NOMO-1 treated with dmso at 0.1 percent for 144 hours (cell line): ENCODE results near the gene NHLRC4.
A peak's percentile ranks its signal among the peaks of the same experiment; 100 is the strongest.

Source experiments
- DNase-seq: peaks from one replicate; lab custom pipeline; 2025; ENCODE audit not compliant: unreplicated experiment; lab: John Stamatoyannopoulos, UW

Gene NHLRC4

DNA sequence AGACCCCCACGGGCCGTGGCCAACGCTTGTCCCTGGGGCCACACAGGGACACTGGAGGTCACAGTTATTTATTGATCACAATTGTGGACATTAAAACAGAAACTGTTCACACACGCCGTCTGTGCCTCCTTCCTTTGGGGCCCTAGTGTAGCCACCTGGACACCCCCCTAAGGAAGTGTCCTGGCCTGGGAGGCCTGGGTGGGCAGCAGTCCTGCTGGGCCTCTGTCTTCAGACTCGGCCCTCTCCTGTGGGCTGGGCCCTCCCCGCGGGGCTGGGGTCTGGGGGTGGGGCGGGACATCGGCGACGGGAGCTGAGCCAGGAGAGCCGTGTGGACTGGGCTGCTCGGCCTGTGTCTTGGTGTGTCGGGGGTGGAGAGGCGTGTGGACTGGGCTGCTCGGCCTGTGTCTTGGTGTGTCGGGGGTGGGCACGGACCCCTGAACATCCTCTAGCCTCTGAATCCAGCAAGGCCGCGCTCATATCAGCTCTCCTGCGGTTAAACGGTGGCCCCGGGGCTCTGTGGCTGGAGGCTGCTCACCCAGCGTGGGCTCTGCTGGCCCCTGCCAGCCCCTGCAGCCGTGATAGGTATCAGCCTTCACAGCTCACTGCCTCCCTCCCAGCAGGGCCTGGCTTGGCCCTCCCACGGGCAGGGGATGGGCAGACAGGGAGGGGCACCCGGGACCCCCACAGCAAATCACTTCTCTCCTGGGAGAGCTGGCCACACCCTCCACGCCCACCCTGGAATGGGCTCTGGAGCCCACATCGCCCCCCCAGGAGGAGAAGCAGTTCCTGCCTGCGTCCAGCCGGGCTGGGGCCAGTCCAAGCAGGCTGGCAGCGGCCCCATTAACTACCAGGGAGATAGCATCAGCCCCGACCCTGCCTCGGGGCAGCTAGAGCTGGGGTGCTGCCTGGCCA lies 1.1 kb upstream of the NHLRC4 start:
- DNase-seq: no peak

GRCh38 chr16:567373-568256 lies 810 bp downstream of the NHLRC4 start:
- DNase-seq: no peak

GRCh38 chr16:568401-569258 lies 1.8 kb downstream of the NHLRC4 start:
- no peak for DNase-seq

- peak; percentile 29 for DNase-seq
These were observed 2.8 kb downstream of the NHLRC4 start, which contains the start of gene PIGQ for GRCh38 chr16:569445-570254. Gene PIGQ (plus strand): TSS chr16:569968. CDS start chr16:574075, 4,107 bp downstream.

DNA sequence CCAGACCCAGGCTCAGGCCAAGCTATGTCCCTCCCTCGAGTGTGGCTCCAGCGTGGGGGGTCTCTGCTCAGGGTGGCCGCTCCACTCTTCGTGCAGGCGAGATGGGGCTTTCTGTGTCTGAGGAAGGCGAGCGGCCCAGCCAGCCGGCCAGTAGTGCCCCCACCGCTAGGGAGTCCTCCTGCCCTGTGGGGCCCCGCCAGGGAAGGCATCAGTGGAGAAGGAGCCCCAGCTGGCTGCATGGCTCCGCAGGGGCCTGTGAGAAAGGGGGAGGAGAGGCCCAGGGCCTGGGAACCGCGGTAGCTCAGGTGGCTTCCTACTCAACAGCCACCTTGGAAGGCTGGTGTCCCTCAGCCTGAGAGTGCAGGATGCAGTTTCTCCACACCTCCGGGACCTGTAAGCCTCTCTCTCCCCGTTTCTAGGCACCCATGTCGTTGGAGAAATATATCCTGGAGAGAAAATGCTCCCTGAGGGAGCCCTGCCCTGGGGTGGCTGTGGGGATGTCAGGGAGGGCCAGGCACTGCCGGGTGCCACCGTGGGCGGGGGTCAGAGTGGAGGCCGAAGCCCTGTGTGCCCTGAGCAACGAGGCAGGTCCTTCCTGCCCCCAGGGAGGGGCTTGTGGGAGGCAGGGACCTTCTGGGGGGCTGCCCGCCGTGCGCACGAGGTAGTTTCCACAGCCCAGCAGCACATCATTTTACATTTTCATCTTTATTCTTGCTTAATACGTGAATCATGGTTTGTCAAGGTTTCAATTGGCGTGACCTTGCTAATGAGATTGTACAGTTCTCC lies 6.3 kb downstream of the NHLRC4 start:
- no peak for DNase-seq

GRCh38 chr16:574021-574760 lies 7.4 kb downstream of the NHLRC4 start:
- DNase-seq: no peak

DNA sequence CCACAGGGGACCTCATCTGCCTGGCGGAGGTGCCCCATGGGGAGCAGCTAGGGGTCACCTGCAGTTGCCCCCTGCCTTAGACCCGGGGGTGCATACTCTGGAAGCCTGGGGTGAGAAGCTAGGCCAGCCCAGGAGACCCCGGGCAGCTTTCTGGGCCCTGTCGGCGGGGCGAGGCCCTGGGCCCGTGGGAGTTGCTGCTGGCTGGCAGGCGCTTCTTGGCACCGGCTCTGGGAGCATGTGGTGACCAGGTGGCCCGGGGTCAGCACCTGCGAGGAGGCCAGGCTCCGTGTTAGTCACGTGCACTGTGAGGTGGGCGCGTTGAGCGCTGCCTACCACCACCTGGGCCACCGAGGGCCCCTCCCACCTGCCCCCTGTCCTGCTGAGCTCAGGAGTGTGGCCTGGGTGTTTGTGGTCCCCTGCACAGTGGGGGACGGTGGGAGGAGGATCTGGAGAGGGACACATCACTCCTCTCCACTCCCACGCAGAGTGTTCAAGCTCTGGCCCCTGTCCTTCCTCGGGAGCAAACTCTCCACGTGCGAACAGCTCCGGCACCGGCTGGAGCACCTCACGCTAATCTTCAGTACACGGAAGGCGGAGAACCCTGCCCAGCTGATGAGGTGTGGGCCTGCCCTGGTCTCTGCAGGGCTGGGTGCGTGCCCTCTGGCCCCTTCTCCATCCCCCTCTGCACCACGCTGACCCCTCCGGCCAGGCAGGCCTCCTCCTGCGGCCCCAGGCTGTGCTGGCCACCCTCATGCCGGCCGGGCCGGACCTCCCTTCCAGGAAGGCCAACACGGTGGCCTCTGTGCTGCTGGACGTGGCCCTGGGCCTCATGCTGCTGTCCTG lies 8.8 kb downstream of the NHLRC4 start:
- DNase-seq: no peak

DNA sequence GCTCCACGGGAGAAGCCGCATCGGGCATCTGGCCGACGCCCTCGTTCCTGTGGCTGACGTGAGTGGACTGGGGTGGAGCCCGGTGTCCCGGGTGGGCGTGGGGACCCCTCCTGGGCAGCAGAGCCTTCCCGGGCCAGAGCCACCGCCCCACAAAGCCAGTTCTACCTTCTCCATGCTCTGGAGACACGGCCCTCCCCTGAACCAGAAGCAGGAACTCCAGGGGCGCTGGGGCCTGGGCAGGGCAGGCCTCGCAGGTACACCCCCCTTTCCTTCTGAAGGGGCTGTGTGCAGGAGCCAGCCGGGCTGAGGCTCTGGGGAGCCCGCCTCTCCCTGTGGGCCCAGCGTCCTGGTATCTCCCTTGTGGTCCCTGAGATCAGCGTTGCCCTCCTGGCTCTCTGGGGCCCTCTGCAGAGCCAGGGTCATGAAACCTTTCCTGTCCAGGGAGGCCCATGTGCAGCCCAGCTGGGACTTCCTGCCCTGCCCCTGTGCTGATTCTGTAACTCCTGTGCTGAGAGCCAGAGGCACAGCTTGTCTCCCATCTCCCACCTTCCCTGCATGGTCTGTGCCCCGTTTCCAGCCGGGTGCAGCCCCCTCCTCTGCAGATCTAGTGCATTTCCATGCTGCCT lies 9.5 kb downstream of the NHLRC4 start:
- no peak for DNase-seq

DNA sequence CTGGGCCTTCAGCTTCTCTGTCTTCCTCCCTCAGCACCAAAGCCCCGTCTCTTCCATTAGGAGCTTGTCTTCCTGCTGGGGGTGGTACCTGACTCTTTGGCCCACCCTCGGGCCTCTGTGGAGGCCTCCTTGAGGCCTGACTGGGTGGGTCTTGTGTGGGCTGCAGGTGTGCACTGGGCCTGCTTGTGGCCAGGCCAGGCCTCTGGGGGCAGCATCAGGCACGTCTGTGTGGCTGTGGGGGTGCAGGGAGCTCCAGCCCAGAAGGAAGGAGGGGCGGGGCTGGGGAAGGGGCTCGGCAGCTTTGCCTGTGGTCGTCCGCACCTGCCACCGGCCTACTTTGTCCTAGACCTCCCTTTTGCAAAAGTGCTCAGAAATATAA lies 10.0 kb downstream of the NHLRC4 start:
- no peak for DNase-seq

- DNase-seq: no peak
These were observed 11.0 kb downstream of the NHLRC4 start for GRCh38 chr16:577796-578195.

DNA sequence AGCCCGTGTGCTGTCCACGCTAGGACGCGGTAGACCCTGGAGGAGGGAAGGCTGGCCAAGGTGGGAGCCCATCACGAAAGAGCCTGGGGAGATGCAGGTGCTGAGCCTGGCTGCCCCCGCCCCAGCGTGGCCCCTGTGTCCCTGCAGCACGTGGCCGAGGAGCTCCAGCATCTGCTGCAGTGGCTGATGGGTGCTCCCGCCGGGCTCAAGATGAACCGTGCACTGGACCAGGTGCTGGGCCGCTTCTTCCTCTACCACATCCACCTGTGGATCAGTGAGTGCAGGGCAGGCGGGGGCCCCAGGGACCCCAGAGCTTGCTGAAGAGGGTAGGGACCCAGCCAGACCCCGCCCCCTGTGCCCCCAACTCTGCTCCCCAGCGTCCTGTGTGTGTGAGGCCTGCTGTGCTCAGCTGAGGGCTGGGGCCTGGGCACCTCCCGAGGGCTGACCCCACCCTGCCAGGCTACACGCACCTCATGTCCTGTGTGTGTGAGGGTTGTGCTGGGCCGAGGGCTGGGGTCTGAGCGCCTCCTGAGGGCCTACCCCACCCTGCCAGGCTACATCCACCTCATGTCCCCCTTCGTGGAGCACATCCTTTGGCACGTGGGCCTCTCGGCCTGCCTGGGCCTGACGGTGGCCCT lies 11.5 kb downstream of the NHLRC4 start:
- no peak for DNase-seq

- peak; percentile 72 for DNase-seq
These were observed 12.1 kb downstream of the NHLRC4 start for GRCh38 chr16:578870-579405.

DNA sequence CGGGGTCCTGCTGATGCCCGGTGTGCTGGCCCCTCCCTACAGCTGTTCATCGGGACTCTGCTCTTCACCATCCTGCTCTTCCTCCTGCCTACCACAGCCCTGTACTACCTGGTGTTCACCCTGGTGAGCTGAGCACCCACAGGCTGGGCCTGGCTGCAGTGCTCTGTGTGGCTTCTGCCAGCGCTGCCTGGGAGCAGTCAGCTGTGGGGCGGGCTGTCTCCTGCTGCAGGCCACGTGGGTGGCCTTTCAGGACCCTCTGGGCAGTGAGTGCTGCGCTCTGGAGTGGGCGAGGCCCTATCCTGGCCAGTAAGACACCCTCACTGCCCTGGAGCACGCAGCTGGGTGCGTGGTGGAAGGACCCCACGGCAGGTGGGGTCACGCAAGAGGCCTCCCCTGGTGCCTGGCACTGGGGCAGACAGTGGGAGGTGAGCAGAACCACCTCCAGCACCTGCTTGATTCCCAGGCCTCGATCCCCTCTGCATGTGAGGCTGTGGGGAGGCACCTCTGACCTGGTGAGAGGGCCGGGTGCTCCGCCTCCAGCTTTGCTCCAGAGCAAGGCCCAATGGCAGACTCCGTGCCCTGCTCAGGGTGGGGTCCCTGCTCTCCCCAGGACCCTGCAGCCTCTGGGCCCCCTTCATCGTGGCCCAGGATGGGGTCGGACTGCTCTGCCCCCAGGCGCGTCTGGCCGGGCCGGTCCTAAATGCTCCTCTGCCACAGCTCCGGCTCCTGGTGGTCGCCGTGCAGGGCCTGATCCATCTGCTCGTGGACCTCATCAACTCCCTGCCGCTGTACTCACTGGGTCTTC lies 13.5 kb downstream of the NHLRC4 start:
- DNase-seq: no peak

- DNase-seq: no peak
These were observed 14.2 kb downstream of the NHLRC4 start for GRCh38 chr16:580946-581498.

- DNase-seq: no peak
These were observed 15.4 kb downstream of the NHLRC4 start for GRCh38 chr16:582218-582613.
